T-helper 2 cell treated with Interferon-gamma antibody and Interleukin-4, amounts not matched to agents 5 μg/mL and 100 μg/mL, for 36 hours (primary cell): ENCODE measurements around the gene COL5A3.
A peak's percentile ranks its signal among the peaks of the same experiment; 100 is the strongest.

Experiments
- DNase-seq: peaks from one replicate; pipeline ENCODE4 v3.0.0; 2021; ENCODE audit warnings: low spot score
- H3K27ac Mint-ChIP-seq: one replicate; pipeline ENCODE4 v1.8.0; 2021; ENCODE audit warnings: mild to moderate bottlenecking, mixed read lengths
- H3K27me3 Mint-ChIP-seq: one replicate; pipeline ENCODE4 v1.8.0; 2021; ENCODE audit warnings: low read depth, mixed read lengths
- H3K36me3 Mint-ChIP-seq: one replicate; pipeline ENCODE4 v1.8.0; 2021; ENCODE audit warnings: low read depth, mixed read lengths
- H3K4me1 Mint-ChIP-seq: one replicate; pipeline ENCODE4 v1.8.0; 2021; ENCODE audit warnings: low read depth, mixed read lengths
- H3K4me3 Mint-ChIP-seq: one replicate; pipeline ENCODE4 v1.8.0; 2022; ENCODE audit warnings: mild to moderate bottlenecking, moderate library complexity, mixed read lengths
- H3K9me3 Mint-ChIP-seq: one replicate; pipeline ENCODE4 v1.8.0; 2021; ENCODE audit warnings: mixed read lengths

The COL5A3 gene

DNA sequence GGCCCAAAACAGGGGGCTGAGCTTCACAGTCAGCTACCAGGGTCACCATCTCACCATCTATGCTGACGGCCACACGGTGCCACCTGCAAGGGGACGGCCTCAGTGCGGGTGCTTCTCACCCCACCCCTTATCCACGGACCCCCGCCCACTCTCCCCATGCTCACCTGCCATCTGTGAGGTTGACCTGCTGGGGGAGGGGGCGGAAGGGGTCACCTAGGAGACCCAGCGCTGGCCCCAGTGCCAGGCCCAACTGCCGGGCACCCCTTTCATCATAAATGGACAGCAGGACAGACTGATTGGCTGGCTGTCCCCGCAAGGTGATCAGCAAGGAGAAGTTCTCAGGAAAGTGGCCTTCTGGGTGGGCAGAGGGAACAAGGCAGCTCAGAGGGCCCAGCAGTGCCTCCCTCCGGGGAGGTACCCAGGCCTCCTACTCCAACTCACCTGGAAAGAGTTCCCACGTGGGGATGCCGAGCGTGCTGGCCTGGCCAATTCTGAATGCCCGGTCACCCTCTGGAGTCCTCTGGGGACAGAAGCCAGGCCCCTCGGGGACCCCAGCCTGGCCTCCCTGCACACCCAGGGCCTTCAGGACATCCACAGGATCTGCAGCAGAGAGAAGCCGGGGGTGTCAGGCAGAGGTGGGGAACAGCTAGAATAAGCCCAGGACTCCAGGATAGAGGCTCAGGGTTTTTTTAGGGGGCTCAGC, 4.5 kb downstream of the COL5A3 start:
- Mint-ChIP-seq H3K36me3 (no peaks in the 10 kb centered on the region), H3K4me3 (no peak overlapping the region), H3K27me3 (peaks cover 22% of the 10 kb centered on the region), H3K27ac (no peak overlapping the region), H3K4me1 (peaks cover 6% of the 10 kb centered on the region), H3K9me3 (no peaks in the 10 kb centered on the region)
- no peak for DNase-seq

DNA sequence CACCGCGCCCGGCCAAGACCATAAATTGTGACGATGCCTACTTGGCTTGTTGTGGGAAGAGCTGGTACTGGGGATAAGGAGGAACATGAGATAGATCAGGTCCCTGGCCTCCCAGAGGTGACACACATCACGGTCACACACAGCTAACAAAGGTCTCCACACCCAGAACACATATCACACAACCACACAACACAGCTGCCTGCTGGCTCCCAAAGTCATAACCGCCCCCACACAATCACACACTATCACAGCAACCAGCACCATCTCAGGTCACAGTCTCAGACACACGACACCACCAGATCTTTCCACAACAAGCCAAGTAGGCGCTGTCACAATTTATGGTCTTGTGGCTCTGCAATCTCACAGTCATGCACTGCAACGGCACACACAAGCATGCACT, 5.7 kb downstream of the COL5A3 start:
- peaks cover 6% of the 10 kb centered on the region for H3K4me1 Mint-ChIP-seq
- peaks cover 22% of the 10 kb centered on the region for H3K27me3 Mint-ChIP-seq
- H3K9me3 Mint-ChIP-seq = no peaks in the 10 kb centered on the region
- no peak for DNase-seq
- H3K36me3 Mint-ChIP-seq = no peaks in the 10 kb centered on the region
- no peak overlapping the region for H3K4me3 Mint-ChIP-seq
- H3K27ac Mint-ChIP-seq = no peak overlapping the region

DNA sequence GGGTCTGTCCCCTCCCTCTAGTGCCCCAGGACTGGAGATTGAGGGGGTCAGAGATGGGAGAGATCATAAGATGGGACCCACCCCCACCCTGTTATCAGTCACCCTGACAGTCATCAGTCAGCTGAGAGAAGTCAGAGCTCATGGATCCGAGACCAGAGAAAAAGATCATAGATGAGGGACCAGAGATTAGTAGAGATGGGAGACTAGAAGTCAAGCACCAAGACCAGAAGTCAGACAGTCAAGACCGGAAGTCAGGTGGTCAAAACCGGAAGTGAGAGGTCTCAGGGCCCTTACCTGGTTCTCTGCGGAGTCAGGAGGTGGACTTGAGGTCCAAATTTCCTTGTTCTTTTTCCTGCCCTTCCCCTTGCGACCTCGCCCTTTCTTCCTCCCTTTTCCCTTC, 7.0 kb downstream of the COL5A3 start:
- no peak for DNase-seq
- Mint-ChIP-seq H3K27ac (no peak overlapping the region), H3K27me3 (peaks cover 13% of the 10 kb centered on the region), H3K36me3 (no peaks in the 10 kb centered on the region), H3K9me3 (no peaks in the 10 kb centered on the region), H3K4me3 (no peak overlapping the region), H3K4me1 (peaks cover 6% of the 10 kb centered on the region)

DNA sequence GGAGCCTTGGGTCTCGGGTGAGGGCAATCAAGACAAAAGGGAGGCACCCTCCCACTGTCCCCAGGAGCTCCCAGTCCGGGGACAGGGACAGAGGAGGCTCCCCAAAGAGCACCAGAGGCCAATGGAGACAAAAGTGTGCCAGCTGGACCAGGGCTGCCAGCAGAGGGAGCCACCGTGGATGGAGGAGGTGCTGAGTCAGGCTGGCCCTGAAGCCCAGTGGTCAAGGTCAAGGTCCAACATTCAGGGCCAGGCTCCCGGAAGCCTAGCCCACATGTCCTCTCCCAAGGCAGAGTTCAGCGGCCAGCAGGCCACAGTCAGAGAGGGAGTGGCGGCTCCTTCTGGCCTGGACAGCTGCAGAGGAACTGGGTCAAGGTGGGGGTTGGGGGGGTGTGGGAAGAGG, 8.4 kb downstream of the COL5A3 start:
- DNase-seq = no peak
- Mint-ChIP-seq H3K9me3 (no peaks in the 10 kb centered on the region), H3K27me3 (peaks cover 8% of the 10 kb centered on the region), H3K36me3 (no peaks in the 10 kb centered on the region), H3K27ac (no peak overlapping the region), H3K4me1 (peaks cover 6% of the 10 kb centered on the region), H3K4me3 (no peak overlapping the region)

DNA sequence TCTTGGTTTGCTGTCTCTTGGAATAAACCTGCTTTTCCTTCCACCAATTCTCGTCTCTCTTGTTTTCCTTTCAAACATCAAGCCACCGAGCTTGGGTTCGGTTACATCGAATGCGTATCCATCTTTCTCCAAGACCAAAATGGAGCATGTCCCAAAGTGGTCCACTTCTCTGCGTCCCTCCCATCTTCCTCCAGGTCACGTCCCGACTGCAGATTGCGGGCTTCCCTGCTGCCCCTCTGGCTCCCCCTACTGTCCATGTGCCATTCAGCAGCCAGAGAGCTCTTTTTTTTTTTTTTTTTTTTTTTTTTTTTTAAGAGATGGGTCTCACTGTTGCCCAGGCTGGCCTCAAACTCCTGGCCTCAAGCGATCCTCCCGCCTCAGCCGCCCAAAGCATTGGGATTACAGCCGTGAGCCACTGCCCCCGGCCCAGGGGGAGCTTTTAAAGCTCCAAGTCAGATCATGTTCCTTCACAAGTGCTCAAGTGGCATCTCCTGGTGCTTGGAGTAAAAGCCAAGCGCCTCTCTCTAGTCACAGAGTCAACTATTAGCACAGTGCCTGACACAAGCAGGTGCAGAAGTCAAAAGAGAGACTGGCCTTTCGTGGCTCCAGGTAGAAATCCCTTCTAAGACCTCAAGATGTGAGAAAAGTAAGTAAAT, 10.0 kb downstream of the COL5A3 start:
- Mint-ChIP-seq H3K4me1 (peaks cover 6% of the 10 kb centered on the region), H3K27ac (no peak overlapping the region), H3K27me3 (peaks cover 7% of the 10 kb centered on the region), H3K4me3 (no peak overlapping the region), H3K9me3 (no peaks in the 10 kb centered on the region), H3K36me3 (no peaks in the 10 kb centered on the region)
- DNase-seq = peak; percentile 53

DNA sequence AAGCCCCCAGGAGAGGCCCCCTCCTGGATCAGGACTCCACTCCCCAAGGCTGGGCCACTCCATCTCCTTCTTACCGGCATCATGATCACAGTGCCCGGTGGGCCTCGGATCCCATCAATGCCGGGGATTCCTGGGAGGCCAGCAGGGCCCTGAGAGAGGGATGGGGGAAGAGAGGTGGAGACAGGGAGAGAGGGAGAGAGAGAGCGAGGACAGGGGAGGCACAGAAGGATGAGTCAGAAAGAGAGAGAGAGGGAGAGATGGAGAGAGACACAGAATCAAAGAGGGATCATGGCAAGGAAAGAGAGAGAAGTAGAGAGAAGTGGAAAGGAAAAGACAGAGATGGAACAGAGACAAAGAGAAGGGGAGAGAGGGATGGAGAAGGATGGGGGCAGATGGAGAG, 13.8 kb downstream of the COL5A3 start:
- Mint-ChIP-seq H3K4me1 (peaks cover 3% of the 10 kb centered on the region), H3K9me3 (no peaks in the 10 kb centered on the region), H3K27ac (no peak overlapping the region), H3K4me3 (no peak overlapping the region), H3K36me3 (no peaks in the 10 kb centered on the region), H3K27me3 (peaks cover 7% of the 10 kb centered on the region)
- no peak for DNase-seq

DNA sequence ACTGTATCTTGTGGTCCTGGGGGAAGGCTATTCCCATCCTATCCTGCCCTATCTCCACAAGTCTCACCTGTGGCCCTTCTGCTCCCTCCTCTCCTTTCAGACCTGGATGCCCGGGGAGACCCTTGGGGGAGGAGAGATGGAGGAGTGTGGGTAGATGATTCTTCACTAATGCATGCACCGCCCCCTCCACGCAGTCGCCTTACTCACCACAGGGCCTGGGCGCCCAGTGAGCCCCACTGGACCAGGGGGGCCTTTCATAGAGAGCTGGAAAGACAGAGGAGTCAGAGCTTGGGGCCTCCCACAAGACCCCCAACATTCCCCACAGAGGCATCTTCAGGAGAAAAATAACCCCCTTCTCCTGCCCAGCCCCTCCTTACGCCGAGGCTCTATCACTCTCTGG, 14.3 kb downstream of the COL5A3 start:
- Mint-ChIP-seq H3K4me3 (no peak overlapping the region), H3K27ac (no peak overlapping the region), H3K27me3 (peaks cover 7% of the 10 kb centered on the region), H3K36me3 (no peaks in the 10 kb centered on the region), H3K9me3 (no peaks in the 10 kb centered on the region), H3K4me1 (peaks cover 3% of the 10 kb centered on the region)
- DNase-seq = no peak

DNA sequence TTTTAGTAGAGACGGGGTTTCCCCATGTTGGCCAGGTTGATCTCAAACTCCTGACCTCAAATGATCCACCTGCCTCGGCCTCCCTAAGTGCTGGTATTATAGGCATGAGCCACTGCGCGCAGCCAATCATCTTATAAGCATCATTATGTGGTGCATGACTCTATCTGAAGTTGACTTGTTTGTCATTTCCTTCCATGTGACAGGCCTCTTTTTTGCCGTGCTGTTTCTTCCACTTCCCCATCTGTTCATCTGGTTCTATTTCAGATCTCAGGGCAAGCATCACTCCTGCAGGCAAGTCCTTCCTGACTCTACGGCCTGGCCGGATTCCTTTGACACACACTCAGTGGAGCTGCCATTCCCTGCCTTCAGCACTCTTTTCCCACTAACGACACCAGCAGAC, 15.2 kb downstream of the COL5A3 start:
- no peaks in the 10 kb centered on the region for H3K36me3 Mint-ChIP-seq
- peaks cover 2% of the 10 kb centered on the region for H3K4me1 Mint-ChIP-seq
- H3K27ac Mint-ChIP-seq = no peak overlapping the region
- H3K27me3 Mint-ChIP-seq = peaks cover 6% of the 10 kb centered on the region
- DNase-seq = no peak
- no peak overlapping the region for H3K4me3 Mint-ChIP-seq
- H3K9me3 Mint-ChIP-seq = no peaks in the 10 kb centered on the region

DNA sequence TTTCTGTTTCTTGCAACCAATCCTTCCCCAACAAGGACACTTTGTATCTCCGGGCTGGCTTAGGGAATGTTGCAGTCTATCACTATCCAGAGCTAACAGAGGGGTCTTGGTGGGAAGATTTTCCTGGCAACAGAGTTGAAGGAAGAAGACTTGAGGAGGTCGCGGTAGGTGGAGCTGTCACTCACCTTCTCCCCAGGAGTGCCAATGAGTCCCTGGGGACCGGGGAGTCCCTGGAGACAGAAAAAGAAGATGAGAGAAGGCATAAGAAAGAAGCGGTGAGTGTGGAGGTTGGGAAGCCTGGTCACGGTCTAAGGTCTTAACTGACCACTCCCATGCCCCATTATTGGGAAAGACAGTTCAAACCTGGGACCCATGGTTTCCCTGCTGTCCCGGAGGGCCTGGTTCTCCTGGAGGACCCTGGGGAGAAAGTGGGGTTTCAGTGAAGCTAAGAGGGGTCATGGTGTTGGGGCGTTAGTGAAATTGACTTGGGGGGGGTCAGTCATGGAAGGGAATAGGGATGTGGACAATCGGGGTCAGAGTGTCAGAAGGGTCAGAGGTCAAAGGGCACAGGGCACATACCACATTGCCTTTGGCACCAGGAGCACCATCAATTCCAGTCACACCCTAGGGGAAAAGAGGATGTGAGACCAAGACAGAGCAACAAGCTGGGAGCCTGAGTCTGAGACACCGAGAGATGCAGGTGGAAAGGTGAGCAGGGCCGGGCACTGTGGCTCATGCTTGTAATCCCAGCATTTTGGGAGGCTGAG, 18.7 kb downstream of the COL5A3 start:
- no peak overlapping the region for H3K27ac Mint-ChIP-seq
- no peaks in the 10 kb centered on the region for H3K27me3 Mint-ChIP-seq
- no peaks in the 10 kb centered on the region for H3K9me3 Mint-ChIP-seq
- no peaks in the 10 kb centered on the region for H3K4me1 Mint-ChIP-seq
- no peaks in the 10 kb centered on the region for H3K36me3 Mint-ChIP-seq
- no peak for DNase-seq
- H3K4me3 Mint-ChIP-seq = no peak overlapping the region

DNA sequence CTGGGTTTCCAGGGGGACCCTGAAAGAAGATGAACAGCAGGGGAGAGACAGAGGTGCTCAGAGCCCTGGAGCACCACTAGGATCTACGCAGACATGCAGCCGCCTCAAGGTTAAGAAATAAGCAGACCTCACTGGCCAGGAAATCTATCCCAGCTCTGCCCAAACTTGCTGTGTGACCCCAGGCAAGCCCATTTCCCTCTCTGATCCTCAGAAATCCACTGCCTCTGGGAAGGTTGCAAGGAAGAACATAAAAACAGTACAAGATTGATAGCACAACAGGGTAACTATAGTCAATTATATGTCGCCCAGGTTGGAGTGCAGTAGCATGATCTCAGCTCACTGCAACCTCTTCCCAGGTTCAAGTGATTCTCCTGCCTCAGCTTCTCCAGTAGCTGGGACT, 20.8 kb downstream of the COL5A3 start:
- Mint-ChIP-seq H3K27ac (no peak overlapping the region), H3K4me3 (no peak overlapping the region), H3K4me1 (no peaks in the 10 kb centered on the region), H3K9me3 (no peaks in the 10 kb centered on the region), H3K36me3 (no peaks in the 10 kb centered on the region), H3K27me3 (no peaks in the 10 kb centered on the region)
- no peak for DNase-seq

DNA sequence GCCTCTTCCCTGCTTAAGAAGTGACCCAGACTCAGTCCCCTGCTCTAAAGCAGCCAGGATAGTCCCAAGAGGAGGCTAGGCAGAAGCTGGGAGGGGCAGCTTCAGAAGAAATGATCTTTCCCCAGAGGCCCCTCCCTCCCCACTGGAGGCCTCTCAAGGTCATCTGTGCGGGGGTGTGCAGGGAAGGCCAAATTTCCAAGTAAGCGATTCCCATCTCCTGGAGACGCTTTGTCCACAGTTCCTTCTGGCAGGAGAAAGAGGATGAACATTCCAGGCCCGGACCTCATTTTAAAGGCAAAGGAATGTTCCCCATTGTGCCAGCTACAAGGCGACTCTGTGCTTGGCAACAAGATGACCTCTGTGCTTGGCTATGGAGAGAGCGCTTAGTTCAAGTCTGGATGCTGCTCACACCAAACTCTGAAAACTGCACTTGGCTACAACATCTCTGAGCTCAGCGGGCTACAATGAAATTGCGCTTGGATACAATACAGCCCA, 23.5 kb downstream of the COL5A3 start:
- Mint-ChIP-seq H3K4me3 (no peak overlapping the region), H3K36me3 (no peaks in the 10 kb centered on the region), H3K27me3 (peaks cover 5% of the 10 kb centered on the region), H3K9me3 (no peaks in the 10 kb centered on the region), H3K27ac (no peak overlapping the region), H3K4me1 (no peaks in the 10 kb centered on the region)
- no peak for DNase-seq

DNA sequence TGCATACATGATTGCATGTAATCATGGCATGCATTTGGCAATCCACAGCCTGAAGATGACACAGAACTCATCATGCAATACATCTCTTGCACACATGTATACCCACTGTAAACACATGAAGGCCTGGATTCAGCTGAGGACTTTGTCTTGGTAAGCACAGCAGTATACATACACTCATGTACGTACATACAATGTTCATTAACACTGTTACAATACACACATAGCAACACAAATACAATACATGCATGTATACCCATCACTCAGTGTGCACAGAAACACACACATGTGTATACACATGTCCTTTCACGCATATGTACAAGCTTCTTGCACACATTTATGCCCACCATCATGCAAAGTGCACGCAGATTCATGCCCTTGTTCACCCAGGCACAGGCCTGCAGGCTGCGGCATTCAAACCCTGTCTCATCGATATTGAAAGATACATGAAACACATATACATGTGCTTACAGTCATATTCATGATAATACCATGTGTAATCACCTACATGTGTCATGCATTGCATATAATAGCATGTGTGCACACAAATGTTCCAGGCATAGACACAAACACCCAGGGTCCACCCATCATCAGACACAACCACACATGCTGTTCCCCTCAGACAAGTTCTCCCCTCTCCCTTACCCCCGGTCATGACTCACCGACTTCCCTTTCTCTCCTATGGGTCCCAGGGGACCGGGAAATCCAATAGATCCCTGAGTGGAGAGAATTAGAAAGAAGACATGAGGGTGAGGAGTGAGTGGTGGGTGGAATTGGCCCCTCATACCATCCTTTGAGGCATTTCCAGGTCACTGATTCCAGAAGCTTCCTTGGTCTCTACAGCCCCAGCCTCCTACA, 28.7 kb downstream of the COL5A3 start:
- Mint-ChIP-seq H3K27me3 (peaks cover 5% of the 10 kb centered on the region), H3K4me3 (no peak overlapping the region), H3K4me1 (no peaks in the 10 kb centered on the region), H3K36me3 (no peaks in the 10 kb centered on the region), H3K9me3 (no peaks in the 10 kb centered on the region), H3K27ac (no peak overlapping the region)
- DNase-seq = no peak

DNA sequence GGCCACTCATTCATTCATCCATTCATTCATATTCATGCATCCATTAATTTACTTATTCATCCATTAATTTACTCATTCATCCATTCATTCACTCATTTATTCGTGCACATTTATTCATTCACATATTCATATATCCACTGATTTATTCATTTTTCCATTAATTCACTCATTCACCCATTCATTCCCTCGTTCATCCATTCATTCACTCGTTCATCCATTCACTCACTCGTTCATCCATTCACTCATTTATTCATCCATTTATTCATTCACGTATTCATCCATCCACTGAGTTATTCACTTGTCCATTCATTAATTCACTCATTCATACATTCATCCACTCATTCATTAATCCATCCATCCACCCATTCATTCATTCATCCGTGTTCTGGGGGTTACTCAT, 38.2 kb downstream of the COL5A3 start:
- DNase-seq = no peak
- Mint-ChIP-seq H3K4me3 (no peak overlapping the region), H3K36me3 (no peaks in the 10 kb centered on the region), H3K4me1 (no peaks in the 10 kb centered on the region), H3K27me3 (peaks cover 6% of the 10 kb centered on the region), H3K9me3 (no peaks in the 10 kb centered on the region), H3K27ac (no peak overlapping the region)
